Measurements from ENCODE around the gene ARPC5L.

The ARPC5L gene

DNA sequence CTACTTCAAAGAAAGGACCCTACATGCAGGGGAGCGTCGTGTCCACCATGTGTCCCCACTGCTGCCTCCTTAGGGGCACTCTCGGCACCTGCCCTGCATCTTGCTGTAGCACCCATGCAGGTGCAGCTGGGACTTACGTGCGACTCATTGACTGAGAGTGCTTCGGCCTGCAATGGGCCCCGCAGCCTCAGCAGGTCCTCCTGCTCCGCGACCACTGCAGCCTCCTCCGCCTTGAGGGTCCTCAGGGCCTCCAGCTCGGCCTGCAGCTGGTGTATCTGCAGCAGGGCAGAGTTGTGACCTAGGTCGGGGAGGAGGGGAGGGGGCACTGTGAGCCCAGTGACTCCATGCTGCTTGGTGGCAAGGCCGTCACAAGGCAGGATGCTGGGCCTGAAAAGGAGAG lies 27.1 kb downstream of the ARPC5L start:
- TF ChIP-seq, protein P1, sequence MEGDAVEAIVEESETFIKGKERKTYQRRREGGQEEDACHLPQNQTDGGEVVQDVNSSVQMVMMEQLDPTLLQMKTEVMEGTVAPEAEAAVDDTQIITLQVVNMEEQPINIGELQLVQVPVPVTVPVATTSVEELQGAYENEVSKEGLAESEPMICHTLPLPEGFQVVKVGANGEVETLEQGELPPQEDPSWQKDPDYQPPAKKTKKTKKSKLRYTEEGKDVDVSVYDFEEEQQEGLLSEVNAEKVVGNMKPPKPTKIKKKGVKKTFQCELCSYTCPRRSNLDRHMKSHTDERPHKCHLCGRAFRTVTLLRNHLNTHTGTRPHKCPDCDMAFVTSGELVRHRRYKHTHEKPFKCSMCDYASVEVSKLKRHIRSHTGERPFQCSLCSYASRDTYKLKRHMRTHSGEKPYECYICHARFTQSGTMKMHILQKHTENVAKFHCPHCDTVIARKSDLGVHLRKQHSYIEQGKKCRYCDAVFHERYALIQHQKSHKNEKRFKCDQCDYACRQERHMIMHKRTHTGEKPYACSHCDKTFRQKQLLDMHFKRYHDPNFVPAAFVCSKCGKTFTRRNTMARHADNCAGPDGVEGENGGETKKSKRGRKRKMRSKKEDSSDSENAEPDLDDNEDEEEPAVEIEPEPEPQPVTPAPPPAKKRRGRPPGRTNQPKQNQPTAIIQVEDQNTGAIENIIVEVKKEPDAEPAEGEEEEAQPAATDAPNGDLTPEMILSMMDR (conservative IDR thresholded peaks at IDR 0.05; ENCODE audit: low read depth), result no peak
- DNase-seq (ENCODE audit: low spot score), result no peak
- ChIA-PET CTCF (no interaction called here), POLR2A (ENCODE audit: low non-redundant PET) (interaction anchor here (0.6 kb wide), 1 partner anchor 21 kb away, joined by 6 read pairs; no protein-coding TSS in a partner anchor)
- peak overlapping the region; percentile 29; the same call in 1 of the 2 replicates for H3K27ac ChIP-seq

DNA sequence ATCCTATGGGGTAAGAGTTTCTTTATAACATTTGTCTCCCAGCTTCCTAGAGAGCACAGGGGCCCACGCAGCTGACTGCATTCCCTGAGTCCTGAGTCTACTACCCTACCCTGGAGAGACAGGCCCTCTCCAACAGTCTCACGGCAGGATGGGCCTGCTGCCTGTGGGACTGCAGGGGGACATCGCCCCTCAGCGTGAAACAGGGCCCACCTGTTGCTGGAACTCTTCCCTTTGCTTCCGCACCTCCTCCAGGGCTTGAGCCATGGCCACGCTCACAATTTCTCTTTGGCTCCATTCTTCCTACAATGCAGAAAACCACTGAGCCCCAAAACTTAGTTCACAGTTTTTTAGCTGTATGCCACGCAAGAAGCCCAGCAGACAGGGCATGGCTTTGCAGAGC lies 28.2 kb downstream of the ARPC5L start:
- POLR2A ChIA-PET (ENCODE audit: low non-redundant PET), result no interaction called here
- no peak overlapping the region for H3K27ac ChIP-seq
- CTCF ChIA-PET, result interaction anchor here (1.5 kb wide), 1 partner anchor 37 kb away, joined by 9 read pairs; the partner anchor contains the start of gene WDR38
- TF ChIP-seq, protein P1 (conservative IDR thresholded peaks at IDR 0.05; ENCODE audit: low read depth), result no peak
- DNase-seq (ENCODE audit: low spot score), result no peak

DNA sequence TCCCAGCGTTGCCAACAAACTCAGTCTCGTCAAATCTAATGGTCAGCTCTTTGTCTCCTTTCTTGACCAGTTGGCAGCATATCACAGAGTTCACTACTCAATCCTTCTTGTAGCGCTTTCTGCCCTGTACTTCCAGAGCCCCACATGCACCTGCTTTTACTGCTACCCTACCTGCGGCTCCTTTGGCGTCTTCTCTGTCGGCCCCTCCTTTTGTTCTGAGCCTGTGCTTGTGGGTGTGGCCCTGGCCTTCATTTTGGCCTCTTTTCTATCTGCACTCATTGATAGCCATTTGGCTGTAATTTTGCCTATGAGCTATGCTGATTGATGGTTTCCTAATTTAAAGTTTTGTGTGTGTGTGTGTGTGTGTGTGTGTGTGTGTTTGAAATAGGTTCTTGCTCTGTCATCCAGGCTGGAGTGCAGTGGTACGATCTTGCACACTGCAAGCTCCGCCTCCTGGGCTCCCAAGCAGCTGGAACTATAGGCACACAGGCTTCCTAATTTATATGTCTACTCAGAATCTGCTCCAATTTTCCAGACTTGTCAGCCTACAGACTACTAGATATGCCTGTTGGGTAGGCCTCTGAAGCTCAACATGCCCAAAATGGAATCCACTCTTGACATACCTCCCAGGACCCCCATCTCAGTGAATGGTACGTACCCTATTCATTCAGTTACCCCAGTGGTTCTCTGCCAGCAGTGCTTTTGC lies 32.3 kb downstream of the ARPC5L start:
- ChIA-PET POLR2A (ENCODE audit: low non-redundant PET) (interaction anchor here (0.6 to 0.7 kb wide), 2 partner anchors 33 to 40 kb away, joined by 3 to 4 read pairs; partner anchors contain the start of genes ARPC5L and RPL35), CTCF (interaction anchor here (0.5 to 2.4 kb wide), 11 partner anchors 9 to 357 kb away, joined by 3 to 13 read pairs (median 4); partner anchors contain the start of gene WDR38)
- TF ChIP-seq, protein P1 (conservative IDR thresholded peaks at IDR 0.05; ENCODE audit: low read depth), result no peak
- no peak for DNase-seq (ENCODE audit: low spot score)
- no peak overlapping the region for H3K27ac ChIP-seq

DNA sequence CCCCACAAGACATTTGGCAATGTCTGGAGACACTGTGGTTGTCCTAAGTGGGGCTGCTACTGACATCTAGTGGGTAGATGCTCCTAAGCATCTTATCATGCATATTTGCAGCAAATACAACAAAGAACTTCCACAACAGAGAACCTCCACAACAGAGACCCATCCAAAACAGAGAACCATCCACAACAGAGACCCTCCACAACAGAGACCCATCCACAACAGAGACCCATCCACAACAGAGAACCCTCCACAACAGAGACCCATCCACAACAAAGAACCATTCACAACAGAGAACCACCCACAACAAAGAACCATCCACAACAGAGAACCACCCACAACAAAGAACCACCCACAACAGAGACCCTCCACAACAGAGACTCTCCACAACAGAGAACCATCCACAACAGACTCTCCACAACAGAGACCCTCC lies 32.8 kb downstream of the ARPC5L start:
- TF ChIP-seq, protein P1 (conservative IDR thresholded peaks at IDR 0.05; ENCODE audit: low read depth), result peak; percentile 56
- CTCF ChIA-PET, result interaction anchor here (0.8 to 2.4 kb wide), 5 partner anchors 9 to 120 kb away, joined by 3 to 13 read pairs (median 5); partner anchors contain the start of gene WDR38
- DNase-seq (ENCODE audit: low spot score), result peak; percentile 48
- POLR2A ChIA-PET (ENCODE audit: low non-redundant PET), result no interaction called here
- no peak overlapping the region for H3K27ac ChIP-seq

DNA sequence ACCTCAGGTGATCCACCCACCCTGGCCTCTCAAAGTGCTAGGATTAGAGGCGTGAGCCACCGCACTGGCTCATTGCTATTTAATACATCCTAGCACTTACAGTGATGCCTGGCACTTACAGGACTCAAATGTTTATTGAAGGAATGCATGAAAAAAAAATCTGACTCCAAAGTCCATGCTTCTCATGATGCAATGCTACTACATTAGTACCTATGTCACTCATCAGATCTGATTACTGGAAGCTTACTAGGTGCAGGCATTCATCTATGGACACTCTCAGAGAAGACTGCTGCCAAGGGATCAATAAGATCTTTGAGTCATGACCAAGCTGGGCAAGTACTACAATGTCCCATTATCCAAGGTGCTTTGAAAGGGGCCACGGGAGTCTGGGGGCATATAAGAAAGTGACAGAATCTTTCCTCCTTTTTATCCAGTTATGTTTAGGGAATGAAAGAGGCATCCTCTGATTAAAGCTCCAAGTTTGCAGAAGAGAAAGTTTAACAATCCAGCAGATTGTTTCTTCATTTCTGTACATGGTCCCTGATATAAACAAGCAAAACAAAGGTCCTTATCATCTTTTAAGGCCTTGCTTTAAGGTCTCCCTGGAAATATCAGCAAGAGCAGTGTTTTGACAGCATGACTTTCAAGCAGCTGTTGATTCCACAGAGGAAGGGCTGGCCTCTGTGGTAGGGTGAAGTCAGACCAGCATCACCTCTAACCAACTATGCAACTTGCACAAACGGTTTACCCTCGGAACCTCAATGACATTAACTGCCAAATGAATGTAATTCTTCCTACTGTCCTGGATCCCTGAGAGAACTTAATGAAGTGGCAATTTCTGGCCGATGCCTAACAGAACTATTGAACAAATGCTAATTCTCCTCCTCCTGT lies 35.9 kb downstream of the ARPC5L start:
- no peak for DNase-seq (ENCODE audit: low spot score)
- POLR2A ChIA-PET (ENCODE audit: low non-redundant PET), result no interaction called here
- H3K27ac ChIP-seq, result no peak overlapping the region
- TF ChIP-seq, protein P1 (conservative IDR thresholded peaks at IDR 0.05; ENCODE audit: low read depth), result no peak
- CTCF ChIA-PET, result no interaction called here

DNA sequence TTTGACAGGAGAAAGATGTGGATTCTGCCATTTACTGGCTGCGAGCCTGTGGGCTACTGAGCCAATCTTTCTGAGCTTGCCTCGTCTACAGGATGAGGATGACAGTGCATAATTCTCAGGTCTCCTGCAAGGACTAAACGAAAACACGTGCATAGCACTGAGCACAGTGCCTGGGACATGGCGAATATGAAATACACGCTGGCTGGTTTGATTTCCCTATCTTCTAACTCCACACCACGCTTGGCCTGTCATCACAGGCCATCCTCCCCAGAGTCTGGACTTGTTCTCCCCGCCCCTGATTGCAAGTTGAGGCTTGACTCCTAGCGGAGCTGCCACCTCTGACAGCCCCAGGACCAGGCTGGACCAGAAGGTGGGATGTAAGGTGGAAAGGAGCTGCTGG lies 37.9 kb downstream of the ARPC5L start:
- TF ChIP-seq, protein P1 (conservative IDR thresholded peaks at IDR 0.05; ENCODE audit: low read depth), result no peak
- H3K27ac ChIP-seq, result peak overlapping the region; percentile 59
- ChIA-PET CTCF (interaction anchor here (0.7 kb wide), 1 partner anchor 127 kb away, joined by 3 read pairs; no protein-coding TSS in a partner anchor), POLR2A (ENCODE audit: low non-redundant PET) (interaction anchor here (0.7 kb wide), 1 partner anchor 73 kb away, joined by 4 read pairs; no protein-coding TSS in a partner anchor)
- DNase-seq (ENCODE audit: low spot score), result peak; percentile 70

All from RWPE1 (cell line).